Measurements from ENCODE around the gene IL2RA. TPM values are rescaled to one million over a fixed set of nuclear protein-coding genes. Genes with fewer than 3 reads are reported as not detected.

IL2RA gene
- total and polyA plus RNA-seq, 9 of the 15 experiments (the other 6 are each of a cell fraction or from before 2014, with no cell fraction given), result 0.95 TPM; not detected in 8

DNA sequence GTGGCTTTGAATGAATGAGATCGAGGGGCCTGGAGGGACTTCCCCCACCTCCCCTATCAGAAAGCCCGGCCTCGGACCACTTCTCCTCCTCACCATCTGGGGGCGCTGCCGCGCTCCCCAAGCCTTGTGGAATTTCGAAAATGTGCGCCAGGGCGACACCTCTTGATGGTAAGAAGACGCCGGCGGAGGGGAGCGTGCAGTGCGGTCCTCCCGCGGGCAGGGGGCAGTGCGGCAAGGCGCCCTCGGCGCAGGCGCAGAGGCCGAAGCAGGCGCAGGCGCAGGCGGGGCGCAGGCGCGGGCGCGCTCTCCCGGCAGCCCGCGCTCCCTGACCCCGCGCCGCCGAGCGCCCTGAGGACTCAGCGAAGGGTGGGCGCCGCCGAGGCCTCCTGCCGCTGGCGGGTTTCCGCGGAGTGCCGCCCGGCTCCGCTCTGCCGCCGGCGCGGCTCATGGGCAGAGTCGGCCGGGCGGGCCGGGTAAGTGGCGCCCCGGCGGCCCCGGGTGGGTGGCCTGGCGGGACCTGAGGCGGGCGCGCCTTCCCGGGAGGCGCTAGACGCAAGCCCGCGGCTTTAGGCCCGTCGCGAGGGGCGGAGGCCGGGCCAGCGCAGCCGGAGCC lies 26.7 kb upstream of the IL2RA start, which contains the start of gene RBM17 (continued):
- no peak for TF ChIP-seq PRMT5 (CRISPR knock-in tag; IDR thresholded peaks at IDR 0.05)
- TF ChIP-seq MBD2 (IDR thresholded peaks at IDR 0.05; ENCODE audit: borderline replicate concordance, low read depth), result no peak; the same call in 1 of the 2 replicates
- no peak for TF ChIP-seq FUS (optimal IDR thresholded peaks at IDR 0.05; ENCODE audit: low read depth, low read length)
- TF ChIP-seq ZBED1 (IDR thresholded peaks at IDR 0.05), result no peak
- TF ChIP-seq NCOA1 (IDR thresholded peaks at IDR 0.05; ENCODE audit: low read depth), result no peak
- TF ChIP-seq TAF1 (IDR thresholded peaks at IDR 0.05; ENCODE audit: control insufficient read depth, extremely low read depth, insufficient read depth, low read length, severe bottlenecking), result peak; percentile 72
- TF ChIP-seq, protein P1, sequence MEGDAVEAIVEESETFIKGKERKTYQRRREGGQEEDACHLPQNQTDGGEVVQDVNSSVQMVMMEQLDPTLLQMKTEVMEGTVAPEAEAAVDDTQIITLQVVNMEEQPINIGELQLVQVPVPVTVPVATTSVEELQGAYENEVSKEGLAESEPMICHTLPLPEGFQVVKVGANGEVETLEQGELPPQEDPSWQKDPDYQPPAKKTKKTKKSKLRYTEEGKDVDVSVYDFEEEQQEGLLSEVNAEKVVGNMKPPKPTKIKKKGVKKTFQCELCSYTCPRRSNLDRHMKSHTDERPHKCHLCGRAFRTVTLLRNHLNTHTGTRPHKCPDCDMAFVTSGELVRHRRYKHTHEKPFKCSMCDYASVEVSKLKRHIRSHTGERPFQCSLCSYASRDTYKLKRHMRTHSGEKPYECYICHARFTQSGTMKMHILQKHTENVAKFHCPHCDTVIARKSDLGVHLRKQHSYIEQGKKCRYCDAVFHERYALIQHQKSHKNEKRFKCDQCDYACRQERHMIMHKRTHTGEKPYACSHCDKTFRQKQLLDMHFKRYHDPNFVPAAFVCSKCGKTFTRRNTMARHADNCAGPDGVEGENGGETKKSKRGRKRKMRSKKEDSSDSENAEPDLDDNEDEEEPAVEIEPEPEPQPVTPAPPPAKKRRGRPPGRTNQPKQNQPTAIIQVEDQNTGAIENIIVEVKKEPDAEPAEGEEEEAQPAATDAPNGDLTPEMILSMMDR (IDR thresholded peaks at IDR 0.05 in 2 of 3, conservative IDR thresholded peaks at IDR 0.05 in 1 of 3; ENCODE audit: insufficient read depth in 2 of 3, low read depth in 1 of 3, low read length in 3 of 3), result peak; percentile 100
- TF ChIP-seq GTF2F1 (IDR thresholded peaks at IDR 0.05; ENCODE audit: low read depth, low read length), result 0 out of 2 replicates have a peak, but pooled peaks have one; percentile 24
- no peak for TF ChIP-seq ZNF324 (CRISPR knock-in tag; IDR thresholded peaks at IDR 0.05)
- TF ChIP-seq ZKSCAN8 (CRISPR knock-in tag; IDR thresholded peaks at IDR 0.05), result no peak
- 0 out of 2 replicates have a peak, but pooled peaks have one; percentile 39 for TF ChIP-seq ZKSCAN1 (IDR thresholded peaks at IDR 0.05; ENCODE audit: low read depth, low read length)
- TF ChIP-seq, protein P2, sequence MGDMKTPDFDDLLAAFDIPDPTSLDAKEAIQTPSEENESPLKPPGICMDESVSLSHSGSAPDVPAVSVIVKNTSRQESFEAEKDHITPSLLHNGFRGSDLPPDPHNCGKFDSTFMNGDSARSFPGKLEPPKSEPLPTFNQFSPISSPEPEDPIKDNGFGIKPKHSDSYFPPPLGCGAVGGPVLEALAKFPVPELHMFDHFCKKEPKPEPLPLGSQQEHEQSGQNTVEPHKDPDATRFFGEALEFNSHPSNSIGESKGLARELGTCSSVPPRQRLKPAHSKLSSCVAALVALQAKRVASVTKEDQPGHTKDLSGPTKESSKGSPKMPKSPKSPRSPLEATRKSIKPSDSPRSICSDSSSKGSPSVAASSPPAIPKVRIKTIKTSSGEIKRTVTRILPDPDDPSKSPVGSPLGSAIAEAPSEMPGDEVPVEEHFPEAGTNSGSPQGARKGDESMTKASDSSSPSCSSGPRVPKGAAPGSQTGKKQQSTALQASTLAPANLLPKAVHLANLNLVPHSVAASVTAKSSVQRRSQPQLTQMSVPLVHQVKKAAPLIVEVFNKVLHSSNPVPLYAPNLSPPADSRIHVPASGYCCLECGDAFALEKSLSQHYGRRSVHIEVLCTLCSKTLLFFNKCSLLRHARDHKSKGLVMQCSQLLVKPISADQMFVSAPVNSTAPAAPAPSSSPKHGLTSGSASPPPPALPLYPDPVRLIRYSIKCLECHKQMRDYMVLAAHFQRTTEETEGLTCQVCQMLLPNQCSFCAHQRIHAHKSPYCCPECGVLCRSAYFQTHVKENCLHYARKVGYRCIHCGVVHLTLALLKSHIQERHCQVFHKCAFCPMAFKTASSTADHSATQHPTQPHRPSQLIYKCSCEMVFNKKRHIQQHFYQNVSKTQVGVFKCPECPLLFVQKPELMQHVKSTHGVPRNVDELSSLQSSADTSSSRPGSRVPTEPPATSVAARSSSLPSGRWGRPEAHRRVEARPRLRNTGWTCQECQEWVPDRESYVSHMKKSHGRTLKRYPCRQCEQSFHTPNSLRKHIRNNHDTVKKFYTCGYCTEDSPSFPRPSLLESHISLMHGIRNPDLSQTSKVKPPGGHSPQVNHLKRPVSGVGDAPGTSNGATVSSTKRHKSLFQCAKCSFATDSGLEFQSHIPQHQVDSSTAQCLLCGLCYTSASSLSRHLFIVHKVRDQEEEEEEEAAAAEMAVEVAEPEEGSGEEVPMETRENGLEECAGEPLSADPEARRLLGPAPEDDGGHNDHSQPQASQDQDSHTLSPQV (IDR thresholded peaks at IDR 0.05), result peak; percentile 92
- no peak; the same call in 1 of the 2 replicates for TF ChIP-seq EP300 (IDR thresholded peaks at IDR 0.05; ENCODE audit: low read length)
- no peak for TF ChIP-seq MEF2D (tag; conservative IDR thresholded peaks at IDR 0.05; ENCODE audit: low read depth)
- TF ChIP-seq SNIP1 (IDR thresholded peaks at IDR 0.05; ENCODE audit: low read depth), result 0 out of 2 replicates have a peak, but pooled peaks have one; percentile 8
- TF ChIP-seq ELK3 (CRISPR knock-in tag; IDR thresholded peaks at IDR 0.05), result no peak
- no peak for TF ChIP-seq ZNF77 (CRISPR knock-in tag; IDR thresholded peaks at IDR 0.05)
- peak; percentile 77 for TF ChIP-seq RBFOX2 (IDR thresholded peaks at IDR 0.05; ENCODE audit: low read depth, low read length)
- TF ChIP-seq SIX5 (IDR thresholded peaks at IDR 0.05; ENCODE audit: borderline replicate concordance in 1 of 2, insufficient read depth in 1 of 2, low read depth in 1 of 2, low read length in 2 of 2), result no peak
- peak; percentile 46; the same call in 1 of the 2 replicates for TF ChIP-seq JUND (IDR thresholded peaks at IDR 0.05; ENCODE audit: borderline replicate concordance, low read depth, low read length)
- no peak for TF ChIP-seq JUND (tag; IDR thresholded peaks at IDR 0.05; ENCODE audit: borderline replicate concordance, low read depth, low read length)
- TF ChIP-seq GABPA (tag; conservative IDR thresholded peaks at IDR 0.05; ENCODE audit: low read depth), result no peak
- TF ChIP-seq KAT2B (IDR thresholded peaks at IDR 0.05; ENCODE audit: low read depth, low read length), result peak; percentile 82
